ENCODE data around the gene MYL2.
A peak's percentile ranks its signal among the peaks of the same experiment; 100 is the strongest.
"Not testable (repeated sequence)": the region's sequence is repeated elsewhere in the genome, so short reads cannot be mapped to it uniquely, and the experiment has no call there.

Gene MYL2

GRCh38 chr12:110920324-110920910, at the start of gene MYL2:
Gene MYL2 (minus strand): TSS chr12:110920579. CDS start chr12:110920529, 50 bp downstream.
- no peak for DNase-seq (ENCODE audit: low read depth)

- DNase-seq (ENCODE audit: low read depth) = no peak
These were observed 45.8 kb upstream of the MYL2 start for GRCh38 chr12:110966081-110966760.

- no peak for DNase-seq (ENCODE audit: low read depth)
These were observed 45.2 kb upstream of the MYL2 start for GRCh38 chr12:110965574-110965973.

GRCh38 chr12:110960795-110961194, 40.4 kb upstream of the MYL2 start:
- no peak for DNase-seq (ENCODE audit: low read depth)

- no peak for DNase-seq (ENCODE audit: low read depth)
These were observed 37.3 kb upstream of the MYL2 start for GRCh38 chr12:110957652-110958051.

GRCh38 chr12:110957159-110957558, 36.8 kb upstream of the MYL2 start:
- DNase-seq (ENCODE audit: low read depth) = no peak

- not testable (repeated sequence) for DNase-seq (ENCODE audit: low read depth)
These were observed 30.5 kb upstream of the MYL2 start for GRCh38 chr12:110950867-110951266.

GRCh38 chr12:110950466-110950865, 30.1 kb upstream of the MYL2 start:
- DNase-seq (ENCODE audit: low read depth) = not testable (repeated sequence)

- DNase-seq (ENCODE audit: low read depth) = no peak
These were observed 27.7 kb upstream of the MYL2 start for GRCh38 chr12:110948041-110948440.

- DNase-seq (ENCODE audit: low read depth) = no peak
These were observed 23.0 kb upstream of the MYL2 start for GRCh38 chr12:110943373-110943772.

- DNase-seq (ENCODE audit: low read depth) = no peak
These were observed 21.0 kb upstream of the MYL2 start for GRCh38 chr12:110941391-110941790.

- no peak for DNase-seq (ENCODE audit: low read depth)
These were observed 20.6 kb upstream of the MYL2 start for GRCh38 chr12:110940933-110941332.

- no peak for DNase-seq (ENCODE audit: low read depth)
These were observed 19.9 kb upstream of the MYL2 start for GRCh38 chr12:110940296-110940695.

GRCh38 chr12:110937104-110937641, 16.8 kb upstream of the MYL2 start:
- DNase-seq (ENCODE audit: low read depth) = peak; percentile 33

GRCh38 chr12:110936367-110937103, 16.2 kb upstream of the MYL2 start:
- DNase-seq (ENCODE audit: low read depth) = no peak

GRCh38 chr12:110935588-110935987, 15.2 kb upstream of the MYL2 start:
- no peak for DNase-seq (ENCODE audit: low read depth)

GRCh38 chr12:110934093-110934852, 13.9 kb upstream of the MYL2 start:
- DNase-seq (ENCODE audit: low read depth) = peak; percentile 6

- no peak for DNase-seq (ENCODE audit: low read depth)
These were observed 13.1 kb upstream of the MYL2 start for GRCh38 chr12:110933326-110933974.

- DNase-seq (ENCODE audit: low read depth) = peak; percentile 10
These were observed 11.7 kb upstream of the MYL2 start for GRCh38 chr12:110932046-110932445.

- no peak for DNase-seq (ENCODE audit: low read depth)
These were observed 10.9 kb upstream of the MYL2 start for GRCh38 chr12:110931315-110931728.
